Measurements from ENCODE around the gene SMIM30.
A peak's percentile ranks its signal among the peaks of the same experiment; 100 is the strongest.
"Not testable (repeated sequence)": the region's sequence is repeated elsewhere in the genome, so short reads cannot be mapped to it uniquely, and the experiment has no call there.

The SMIM30 gene, protein sequence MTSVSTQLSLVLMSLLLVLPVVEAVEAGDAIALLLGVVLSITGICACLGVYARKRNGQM

GRCh38 chr7:113118074-113118959, at the start of gene SMIM30:
Gene SMIM30 (minus strand): TSS chr7:113118554. CDS start chr7:113117578, 976 bp downstream.
- DNase-seq (ENCODE audit: low spot score) = peak; percentile 91

- not testable (repeated sequence) for DNase-seq (ENCODE audit: low spot score)
Measured at GRCh38 chr7:113166176-113166575, 47.8 kb upstream of the SMIM30 start.

DNA sequence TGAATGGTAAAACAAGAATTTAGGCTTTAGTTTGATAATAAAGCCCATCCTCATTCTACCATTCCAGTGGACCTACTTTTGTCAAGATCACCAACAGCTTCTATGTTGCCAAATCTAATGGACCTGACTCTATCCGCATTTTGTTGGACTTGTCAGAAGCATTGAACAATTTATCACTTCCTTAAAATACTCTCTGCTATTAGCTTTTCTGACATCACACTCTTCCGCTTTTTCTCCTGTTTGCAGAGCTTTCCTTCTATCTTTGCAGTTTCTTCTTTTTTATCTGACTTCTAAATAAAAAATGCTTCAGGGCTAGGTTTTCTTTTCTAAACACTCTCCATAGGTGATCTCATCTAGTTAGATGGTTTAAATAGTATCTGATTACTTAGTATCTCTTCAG, 42.7 kb upstream of the SMIM30 start:
- DNase-seq (ENCODE audit: low spot score) = no peak

GRCh38 chr7:113159746-113160339, 41.5 kb upstream of the SMIM30 start:
- DNase-seq (ENCODE audit: low spot score) = peak; percentile 47

DNA sequence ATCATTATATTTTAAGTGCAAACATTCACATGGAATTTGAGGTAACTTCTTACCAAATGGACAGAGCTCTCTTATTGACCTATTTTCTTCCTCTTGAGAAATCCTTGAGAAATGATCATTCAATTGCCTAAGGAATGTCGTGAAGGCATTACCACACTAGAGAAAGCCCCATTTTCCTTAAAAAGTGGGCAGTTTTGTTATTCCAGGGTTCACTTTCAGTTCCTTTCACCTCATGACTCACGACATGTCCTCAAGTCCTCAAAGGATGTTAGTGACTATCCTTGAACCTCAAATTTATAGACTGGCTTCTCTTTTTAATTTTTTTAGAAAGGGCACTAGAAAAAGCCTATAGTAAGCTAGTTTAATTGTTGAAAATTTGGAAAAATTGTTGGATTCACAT, 40.4 kb upstream of the SMIM30 start:
- no peak for DNase-seq (ENCODE audit: low spot score)

DNA sequence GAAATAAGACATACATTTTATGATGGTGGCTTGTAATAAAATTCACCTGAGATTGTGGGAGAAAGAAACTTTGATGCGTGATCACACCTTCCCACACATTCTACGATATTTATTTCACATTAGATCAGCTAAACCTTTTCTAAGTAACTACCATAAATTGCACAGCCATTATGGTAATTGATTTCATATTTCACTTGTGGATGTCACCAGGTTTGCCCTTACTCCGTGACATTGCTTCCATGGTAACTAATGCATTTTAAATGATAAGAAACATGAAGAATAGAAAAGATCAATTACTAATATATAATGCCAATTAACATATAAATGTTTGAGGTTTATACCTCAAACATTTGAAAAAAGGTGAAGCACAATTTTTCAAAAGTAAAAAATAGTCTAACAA, 35.8 kb upstream of the SMIM30 start:
- no peak for DNase-seq (ENCODE audit: low spot score)

- DNase-seq (ENCODE audit: low spot score) = no peak
Measured at GRCh38 chr7:113144817-113145216, 26.5 kb upstream of the SMIM30 start.

DNA sequence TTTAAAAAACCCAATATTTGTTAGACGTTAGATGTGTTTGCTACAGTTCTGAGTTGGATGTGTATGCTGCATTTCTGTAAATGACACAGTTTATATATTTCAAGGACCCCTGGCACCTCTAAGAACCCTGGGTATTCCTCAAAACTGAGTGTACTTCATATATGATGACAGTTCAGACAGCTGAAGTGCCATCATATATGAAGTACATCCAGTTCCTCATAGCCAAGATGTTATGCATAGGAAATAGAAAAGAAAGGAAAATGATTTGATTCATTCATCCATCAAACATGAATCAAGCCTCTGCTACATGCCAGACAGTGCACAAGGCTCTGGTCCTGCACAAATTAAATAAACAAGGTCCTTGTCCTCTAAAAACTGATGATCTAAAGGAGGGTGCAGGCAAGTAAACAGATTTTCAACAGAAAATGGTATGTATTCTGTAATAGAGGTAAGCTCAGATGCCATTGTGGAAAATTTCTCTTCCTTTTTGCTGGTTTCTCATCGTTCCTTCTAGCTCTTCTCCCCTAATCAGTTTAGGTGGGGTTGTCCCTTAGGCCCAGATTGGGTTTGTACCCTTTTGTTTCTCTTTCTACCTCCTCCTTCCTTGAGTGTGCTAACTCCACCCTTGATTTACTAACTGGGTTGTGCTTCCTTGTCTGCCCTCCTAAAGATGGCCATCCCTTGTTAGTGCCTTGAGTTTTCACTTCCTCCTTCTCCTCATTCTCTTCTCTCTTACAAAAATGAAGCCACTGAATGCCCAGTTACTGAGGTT, 25.3 kb upstream of the SMIM30 start:
- no peak for DNase-seq (ENCODE audit: low spot score)

GRCh38 chr7:113142385-113143119, 24.2 kb upstream of the SMIM30 start:
- DNase-seq (ENCODE audit: low spot score) = no peak

- no peak for DNase-seq (ENCODE audit: low spot score)
Measured at GRCh38 chr7:113141803-113142202, 23.4 kb upstream of the SMIM30 start.

- no peak for DNase-seq (ENCODE audit: low spot score)
Measured at GRCh38 chr7:113140956-113141355, 22.6 kb upstream of the SMIM30 start.

- no peak for DNase-seq (ENCODE audit: low spot score)
Measured at GRCh38 chr7:113137241-113137640, 18.9 kb upstream of the SMIM30 start.

- no peak for DNase-seq (ENCODE audit: low spot score)
Measured at GRCh38 chr7:113134025-113134424, 15.7 kb upstream of the SMIM30 start.

- no peak for DNase-seq (ENCODE audit: low spot score)
Measured at GRCh38 chr7:113131367-113131766, 13.0 kb upstream of the SMIM30 start.

DNA sequence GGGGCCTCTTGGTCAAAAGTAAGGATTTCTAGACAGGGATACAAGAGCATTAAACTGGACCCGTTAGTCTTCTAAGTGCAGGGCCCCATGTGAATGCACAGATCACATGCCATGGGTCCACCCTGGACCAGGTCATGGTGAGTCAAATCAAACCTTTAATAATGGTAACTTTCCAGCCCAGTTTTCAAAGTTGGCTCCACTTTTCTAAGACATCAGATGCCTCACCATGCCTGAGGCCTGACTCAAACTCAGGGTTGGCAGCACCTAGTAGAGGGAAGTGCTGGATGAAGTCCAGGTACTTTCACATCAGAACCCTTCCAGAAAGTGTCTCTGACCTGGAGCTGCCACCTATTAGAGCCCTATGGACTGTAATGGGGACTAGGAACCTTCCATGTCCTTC, 9.7 kb upstream of the SMIM30 start:
- DNase-seq (ENCODE audit: low spot score) = peak; percentile 12

- no peak for DNase-seq (ENCODE audit: low spot score)
Measured at GRCh38 chr7:113125728-113126127, 7.4 kb upstream of the SMIM30 start.

GRCh38 chr7:113122744-113123143, 4.4 kb upstream of the SMIM30 start:
- DNase-seq (ENCODE audit: low spot score) = no peak

GRCh38 chr7:113120647-113121046, 2.3 kb upstream of the SMIM30 start:
- no peak for DNase-seq (ENCODE audit: low spot score)

GRCh38 chr7:113119429-113119828, 1.1 kb upstream of the SMIM30 start:
- DNase-seq (ENCODE audit: low spot score) = no peak

DNA sequence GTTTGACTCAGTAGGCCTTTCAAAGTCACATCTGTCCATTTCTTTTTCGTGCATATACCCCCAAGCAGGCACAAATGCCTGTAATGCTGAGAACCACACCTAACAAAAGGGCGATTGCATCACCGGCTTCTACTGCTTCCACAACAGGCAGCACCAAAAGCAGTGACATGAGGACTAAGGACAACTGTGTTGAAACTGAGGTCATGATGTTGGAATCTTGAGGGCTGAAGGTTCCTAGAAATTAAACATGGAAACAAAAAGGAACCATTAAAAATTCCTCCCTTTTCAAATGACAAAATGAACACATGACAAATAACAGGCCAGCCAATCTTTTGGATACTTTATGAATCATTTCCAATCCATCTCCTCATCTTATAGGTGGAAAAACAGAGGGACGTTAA, 980 bp downstream of the SMIM30 start:
- not testable (repeated sequence) for DNase-seq (ENCODE audit: low spot score)

DNA sequence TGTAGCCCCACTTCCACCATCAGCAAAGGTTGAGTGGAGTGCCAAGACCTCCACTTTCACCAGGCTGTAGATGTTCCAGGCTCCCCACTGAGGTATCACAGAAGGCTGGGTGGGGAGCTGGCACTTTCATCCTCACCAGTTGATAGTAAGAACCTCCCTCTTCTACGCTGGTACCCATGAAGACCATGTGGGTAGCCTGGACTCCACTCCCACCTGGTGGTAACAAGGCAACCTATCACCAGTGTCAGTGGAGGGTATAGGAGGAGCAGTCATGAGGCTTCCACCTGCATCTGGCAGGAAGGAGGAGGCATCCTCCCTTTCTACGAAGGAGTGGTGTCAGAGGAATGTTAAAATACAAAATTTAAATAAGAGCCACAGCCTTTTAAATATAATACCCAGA, 4.4 kb downstream of the SMIM30 start:
- DNase-seq (ENCODE audit: low spot score) = no peak

GRCh38 chr7:113109718-113110117, 8.6 kb downstream of the SMIM30 start:
- DNase-seq (ENCODE audit: low spot score) = no peak

Measured in AG08396 (cell line).